HG03103 (cell line): ENCODE results near the gene GAGE12C.
"Not testable (repeated sequence)": the region's sequence is repeated elsewhere in the genome, so short reads cannot be mapped to it uniquely, and the experiment has no call there.

ENCODE experiments used
- ATAC-seq: cut with Tn5 transposase; IDR thresholded peaks from one replicate; pipeline ENCODE4 v1.9.1; 2021; ENCODE audit warnings: low read depth; ENCODE audit not compliant: unreplicated experiment

GAGE12C gene, protein sequence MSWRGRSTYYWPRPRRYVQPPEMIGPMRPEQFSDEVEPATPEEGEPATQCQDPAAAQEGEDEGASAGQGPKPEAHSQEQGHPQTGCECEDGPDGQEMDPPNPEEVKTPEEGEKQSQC

DNA sequence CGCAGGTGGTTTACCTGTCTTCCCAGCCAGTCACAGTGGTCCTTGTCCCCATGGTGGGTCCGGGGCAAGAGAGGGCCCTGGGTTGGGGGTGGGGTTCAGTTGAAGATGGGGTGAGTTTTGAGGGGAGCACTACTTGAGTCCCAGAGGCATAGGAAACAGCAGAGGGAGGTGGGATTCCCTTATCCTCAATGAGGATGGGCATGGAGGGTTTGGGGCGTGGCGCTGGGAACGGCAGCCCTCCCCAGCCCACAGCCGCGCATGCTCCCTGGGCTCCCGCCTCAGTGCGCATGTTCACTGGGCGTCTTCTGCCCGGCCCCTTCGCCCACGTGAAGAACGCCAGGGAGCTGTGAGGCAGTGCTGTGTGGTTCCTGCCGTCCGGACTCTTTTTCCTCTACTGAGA lies at the start of gene GAGE12C:
TSS of gene GAGE12C (plus strand) at position 301 of the 400 bp plus-strand sequence. CDS start 1,155 bp downstream, outside the sequence.
- ATAC-seq = not testable (repeated sequence)

DNA sequence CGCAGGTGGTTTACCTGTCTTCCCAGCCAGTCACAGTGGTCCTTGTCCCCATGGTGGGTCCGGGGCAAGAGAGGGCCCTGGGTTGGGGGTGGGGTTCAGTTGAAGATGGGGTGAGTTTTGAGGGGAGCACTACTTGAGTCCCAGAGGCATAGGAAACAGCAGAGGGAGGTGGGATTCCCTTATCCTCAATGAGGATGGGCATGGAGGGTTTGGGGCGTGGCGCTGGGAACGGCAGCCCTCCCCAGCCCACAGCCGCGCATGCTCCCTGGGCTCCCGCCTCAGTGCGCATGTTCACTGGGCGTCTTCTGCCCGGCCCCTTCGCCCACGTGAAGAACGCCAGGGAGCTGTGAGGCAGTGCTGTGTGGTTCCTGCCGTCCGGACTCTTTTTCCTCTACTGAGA lies 9.5 kb downstream of the GAGE12C start, which contains the start of gene GAGE12D:
TSS of gene GAGE12D (plus strand) at position 301 of the 400 bp plus-strand sequence. CDS start 1,155 bp downstream, outside the sequence.
- not testable (repeated sequence) for ATAC-seq

DNA sequence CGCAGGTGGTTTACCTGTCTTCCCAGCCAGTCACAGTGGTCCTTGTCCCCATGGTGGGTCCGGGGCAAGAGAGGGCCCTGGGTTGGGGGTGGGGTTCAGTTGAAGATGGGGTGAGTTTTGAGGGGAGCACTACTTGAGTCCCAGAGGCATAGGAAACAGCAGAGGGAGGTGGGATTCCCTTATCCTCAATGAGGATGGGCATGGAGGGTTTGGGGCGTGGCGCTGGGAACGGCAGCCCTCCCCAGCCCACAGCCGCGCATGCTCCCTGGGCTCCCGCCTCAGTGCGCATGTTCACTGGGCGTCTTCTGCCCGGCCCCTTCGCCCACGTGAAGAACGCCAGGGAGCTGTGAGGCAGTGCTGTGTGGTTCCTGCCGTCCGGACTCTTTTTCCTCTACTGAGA lies 19.0 kb downstream of the GAGE12C start, which contains the start of gene GAGE12E:
TSS of gene GAGE12E (plus strand) at position 301 of the 400 bp plus-strand sequence. CDS start 1,155 bp downstream, outside the sequence.
- ATAC-seq = not testable (repeated sequence)

DNA sequence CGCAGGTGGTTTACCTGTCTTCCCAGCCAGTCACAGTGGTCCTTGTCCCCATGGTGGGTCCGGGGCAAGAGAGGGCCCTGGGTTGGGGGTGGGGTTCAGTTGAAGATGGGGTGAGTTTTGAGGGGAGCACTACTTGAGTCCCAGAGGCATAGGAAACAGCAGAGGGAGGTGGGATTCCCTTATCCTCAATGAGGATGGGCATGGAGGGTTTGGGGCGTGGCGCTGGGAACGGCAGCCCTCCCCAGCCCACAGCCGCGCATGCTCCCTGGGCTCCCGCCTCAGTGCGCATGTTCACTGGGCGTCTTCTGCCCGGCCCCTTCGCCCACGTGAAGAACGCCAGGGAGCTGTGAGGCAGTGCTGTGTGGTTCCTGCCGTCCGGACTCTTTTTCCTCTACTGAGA lies 28.6 kb downstream of the GAGE12C start, which contains the start of gene GAGE12F:
TSS of gene GAGE12F (plus strand) at position 301 of the 400 bp plus-strand sequence. CDS start 1,155 bp downstream, outside the sequence.
- ATAC-seq = not testable (repeated sequence)

DNA sequence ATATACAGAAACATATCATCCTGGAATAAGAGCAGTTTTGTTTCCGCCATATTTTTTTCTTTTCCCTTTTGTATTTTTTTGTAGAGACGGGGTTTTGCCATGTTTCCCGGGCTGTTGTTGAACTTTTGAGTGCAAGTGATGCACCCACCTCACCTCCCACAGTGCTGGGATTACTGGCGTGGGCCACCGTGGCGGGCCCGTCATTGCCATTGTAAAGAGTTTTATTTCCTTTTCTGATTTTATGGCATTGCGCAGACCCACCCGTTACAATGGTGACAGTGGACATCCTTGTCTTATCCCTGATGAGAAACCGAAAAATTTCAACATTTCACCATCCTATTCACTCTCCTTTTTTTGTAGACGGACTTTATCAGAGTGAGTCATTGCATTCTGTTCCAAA lies 36.8 kb downstream of the GAGE12C start:
- ATAC-seq = not testable (repeated sequence)

DNA sequence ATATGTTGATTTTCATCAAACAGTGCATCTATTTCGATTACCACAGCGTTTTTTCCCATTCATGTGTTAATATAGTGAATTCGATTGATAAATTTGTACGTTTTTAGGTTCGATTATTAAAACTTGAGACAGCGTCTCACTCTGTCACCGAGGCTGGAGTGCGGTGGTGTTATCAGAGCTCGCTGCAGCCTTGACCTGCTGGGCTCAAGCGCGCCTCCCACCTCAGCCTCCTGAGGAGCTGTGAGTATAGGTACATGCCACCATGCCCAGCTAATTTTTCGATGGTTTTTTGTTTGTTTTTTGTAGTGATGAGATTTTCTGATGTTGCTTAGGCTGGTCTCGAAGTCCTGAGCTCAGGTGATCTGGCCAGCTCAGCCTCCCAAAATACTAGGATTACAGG lies 37.2 kb downstream of the GAGE12C start:
- ATAC-seq = not testable (repeated sequence)

DNA sequence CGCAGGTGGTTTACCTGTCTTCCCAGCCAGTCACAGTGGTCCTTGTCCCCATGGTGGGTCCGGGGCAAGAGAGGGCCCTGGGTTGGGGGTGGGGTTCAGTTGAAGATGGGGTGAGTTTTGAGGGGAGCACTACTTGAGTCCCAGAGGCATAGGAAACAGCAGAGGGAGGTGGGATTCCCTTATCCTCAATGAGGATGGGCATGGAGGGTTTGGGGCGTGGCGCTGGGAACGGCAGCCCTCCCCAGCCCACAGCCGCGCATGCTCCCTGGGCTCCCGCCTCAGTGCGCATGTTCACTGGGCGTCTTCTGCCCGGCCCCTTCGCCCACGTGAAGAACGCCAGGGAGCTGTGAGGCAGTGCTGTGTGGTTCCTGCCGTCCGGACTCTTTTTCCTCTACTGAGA lies 38.1 kb downstream of the GAGE12C start, which contains the start of gene GAGE12G:
TSS of gene GAGE12G (plus strand) at position 301 of the 400 bp plus-strand sequence. CDS start 1,155 bp downstream, outside the sequence.
- not testable (repeated sequence) for ATAC-seq

DNA sequence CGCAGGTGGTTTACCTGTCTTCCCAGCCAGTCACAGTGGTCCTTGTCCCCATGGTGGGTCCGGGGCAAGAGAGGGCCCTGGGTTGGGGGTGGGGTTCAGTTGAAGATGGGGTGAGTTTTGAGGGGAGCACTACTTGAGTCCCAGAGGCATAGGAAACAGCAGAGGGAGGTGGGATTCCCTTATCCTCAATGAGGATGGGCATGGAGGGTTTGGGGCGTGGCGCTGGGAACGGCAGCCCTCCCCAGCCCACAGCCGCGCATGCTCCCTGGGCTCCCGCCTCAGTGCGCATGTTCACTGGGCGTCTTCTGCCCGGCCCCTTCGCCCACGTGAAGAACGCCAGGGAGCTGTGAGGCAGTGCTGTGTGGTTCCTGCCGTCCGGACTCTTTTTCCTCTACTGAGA lies 47.7 kb downstream of the GAGE12C start, which contains the start of gene GAGE12H:
TSS of gene GAGE12H (plus strand) at position 301 of the 400 bp plus-strand sequence. CDS start 1,155 bp downstream, outside the sequence.
- not testable (repeated sequence) for ATAC-seq
